ENCODE results near the gene AGO3.

- TF ChIP-seq ARNT (IDR thresholded peaks at IDR 0.05) (no peak), ELF4 (IDR thresholded peaks at IDR 0.05) (no peak), FOXK2 (IDR thresholded peaks at IDR 0.05) (no peak), PKNOX1 (IDR thresholded peaks at IDR 0.05) (no peak)
These were observed 155.8 kb downstream of the AGO3 start for GRCh38 chr1:36086529-36087232.
